HEK293 (cell line): ENCODE measurements around the gene MAP2K6.

Experiments used
- CTCF ChIA-PET: fragments of 350-600 bp; formaldehyde crosslinking; extraction: SDS; loops from one replicate; lab custom pipeline; 2021; ENCODE audit warnings: antibody characterized with exemption; lab: Yijun Ruan, JAX
- POLR2A ChIA-PET: fragments of 300-600 bp; formaldehyde crosslinking; extraction: SDS; loops from one replicate; lab custom pipeline; 2020; ENCODE audit warnings: antibody characterized with exemption, inconsistent platforms; lab: Yijun Ruan, JAX
- H3K27ac ChIP-seq: fragments of 200-500 bp; sonication (Bioruptor generic); 2 replicates; pipeline ENCODE4 v1.5.1; 2014; ENCODE audit warnings: low read depth, low read length, control low read depth, inconsistent platforms; ENCODE audit errors: extremely low read depth
- H3K36me3 ChIP-seq, 2 experiments: fragments of 200-500 bp in 1 of 2; sonication (Bioruptor generic) in 1 of 2; 1 replicate in 1 of 2; 2 replicates in 1 of 2; pipeline ENCODE4 v1.5.1; 2014 to 2017; ENCODE audit warnings: inconsistent platforms in 2 of 2, low read length in 2 of 2; ENCODE audit not compliant: control insufficient read depth in 2 of 2, insufficient read depth in 1 of 2
- H3K4me1 ChIP-seq: fragments of 200-500 bp; sonication (Bioruptor generic); 2 replicates; pipeline ENCODE4 v1.5.1; 2014; ENCODE audit warnings: mild to moderate bottlenecking, low read length, inconsistent platforms; ENCODE audit not compliant: control insufficient read depth, insufficient read depth
- H3K4me3 ChIP-seq: 2 replicates; pipeline ENCODE4 v1.5.1; 2011; ENCODE audit warnings: low read depth, mild to moderate bottlenecking, control low read depth, low read length, moderate library complexity
- H3K9me3 ChIP-seq: fragments of 200-500 bp; sonication (Bioruptor generic); 2 replicates; pipeline ENCODE4 v1.5.1; 2014; ENCODE audit warnings: low read depth, low read length, inconsistent platforms; ENCODE audit not compliant: control insufficient read depth, insufficient read depth
- EGR2 ChIP-seq: fragments of 450-650 bp; formaldehyde crosslinking; IDR thresholded peaks from 2 replicates; pipeline ENCODE4 v1.5.1; 2016; ENCODE audit warnings: low read depth, missing biosample characterization, missing genetic modification characterization
- ZNF132 ChIP-seq: fragments of 450-650 bp; formaldehyde crosslinking; IDR thresholded peaks from 2 replicates; pipeline ENCODE4 v1.5.1; 2017; ENCODE audit warnings: missing biosample characterization, missing genetic modification characterization, borderline replicate concordance
- ZNF146 ChIP-seq: fragments of 450-650 bp; formaldehyde crosslinking; IDR thresholded peaks from 2 replicates; pipeline ENCODE4 v1.5.1; 2016; ENCODE audit warnings: missing biosample characterization, missing genetic modification characterization
- ZNF155 ChIP-seq: fragments of 450-650 bp; formaldehyde crosslinking; IDR thresholded peaks from 2 replicates; pipeline ENCODE4 v1.5.1; 2016; ENCODE audit warnings: missing biosample characterization, missing genetic modification characterization
- ZNF221 ChIP-seq: fragments of 450-650 bp; formaldehyde crosslinking; IDR thresholded peaks from 2 replicates; pipeline ENCODE4 v1.5.1; 2017; ENCODE audit warnings: missing biosample characterization, missing genetic modification characterization, borderline replicate concordance
- ZNF302 ChIP-seq: fragments of 450-650 bp; formaldehyde crosslinking; IDR thresholded peaks from 2 replicates; pipeline ENCODE4 v1.5.1; 2016; ENCODE audit warnings: missing biosample characterization, missing genetic modification characterization, low read depth
- ZNF311 ChIP-seq: fragments of 450-650 bp; formaldehyde crosslinking; IDR thresholded peaks from 2 replicates; pipeline ENCODE4 v1.5.1; 2017; ENCODE audit warnings: missing biosample characterization, missing genetic modification characterization, borderline replicate concordance
- ZNF544 ChIP-seq: fragments of 450-650 bp; formaldehyde crosslinking; IDR thresholded peaks from 2 replicates; pipeline ENCODE4 v1.5.0; 2017; ENCODE audit warnings: missing biosample characterization, missing genetic modification characterization
- ZNF558 ChIP-seq: fragments of 450-650 bp; formaldehyde crosslinking; IDR thresholded peaks from 2 replicates; pipeline ENCODE4 v1.5.1; 2016; ENCODE audit warnings: missing biosample characterization, missing genetic modification characterization
- ZNF596 ChIP-seq: fragments of 450-650 bp; IDR thresholded peaks from 2 replicates; pipeline ENCODE4 v1.5.0; 2018; ENCODE audit warnings: missing biosample characterization, mild to moderate bottlenecking, missing genetic modification characterization, moderate library complexity
- ZNF623 ChIP-seq: fragments of 450-650 bp; formaldehyde crosslinking; IDR thresholded peaks from 2 replicates; pipeline ENCODE4 v1.5.1; 2016; ENCODE audit warnings: missing biosample characterization, missing genetic modification characterization
- ZNF626 ChIP-seq: fragments of 450-650 bp; sonication (Bioruptor Pico); formaldehyde crosslinking; IDR thresholded peaks from 2 replicates; pipeline ENCODE4 v1.5.1; 2018; ENCODE audit warnings: missing biosample characterization, missing genetic modification characterization, inconsistent platforms
- ZNF629 ChIP-seq: fragments of 450-650 bp; formaldehyde crosslinking; IDR thresholded peaks from 2 replicates; pipeline ENCODE4 v1.5.1; 2017; ENCODE audit warnings: missing biosample characterization, missing genetic modification characterization
- ZNF707 ChIP-seq: fragments of 450-650 bp; formaldehyde crosslinking; IDR thresholded peaks from 2 replicates; pipeline ENCODE4 v1.5.1; 2016; ENCODE audit warnings: missing biosample characterization, missing genetic modification characterization
- ZNF791 ChIP-seq: fragments of 450-650 bp; formaldehyde crosslinking; IDR thresholded peaks from 2 replicates; pipeline ENCODE4 v1.5.1; 2016; ENCODE audit warnings: missing biosample characterization, missing genetic modification characterization
- ZNF792 ChIP-seq: fragments of 450-650 bp; formaldehyde crosslinking; IDR thresholded peaks from 2 replicates; pipeline ENCODE4 v1.5.1; 2016; ENCODE audit warnings: missing biosample characterization, missing genetic modification characterization
- ZNF837 ChIP-seq: fragments of 450-650 bp; formaldehyde crosslinking; IDR thresholded peaks from 2 replicates; pipeline ENCODE4 v1.5.1; 2016; ENCODE audit warnings: missing biosample characterization, missing genetic modification characterization
- TF ChIP-seq, protein P1 (sequence below): fragments of 450-650 bp; formaldehyde crosslinking; IDR thresholded peaks from 2 replicates; pipeline ENCODE4 v1.5.1; 2017; ENCODE audit warnings: missing biosample characterization, missing genetic modification characterization
- TF ChIP-seq, protein P2 (sequence below): fragments of 450-650 bp; formaldehyde crosslinking; IDR thresholded peaks from 2 replicates; pipeline ENCODE4 v1.5.1; 2016; ENCODE audit warnings: missing biosample characterization, missing genetic modification characterization
- TF ChIP-seq, protein P3 (sequence below): fragments of 450-650 bp; formaldehyde crosslinking; IDR thresholded peaks from 2 replicates; pipeline ENCODE4 v1.5.1; 2016; ENCODE audit warnings: missing biosample characterization, missing genetic modification characterization, borderline replicate concordance

MAP2K6 gene

DNA sequence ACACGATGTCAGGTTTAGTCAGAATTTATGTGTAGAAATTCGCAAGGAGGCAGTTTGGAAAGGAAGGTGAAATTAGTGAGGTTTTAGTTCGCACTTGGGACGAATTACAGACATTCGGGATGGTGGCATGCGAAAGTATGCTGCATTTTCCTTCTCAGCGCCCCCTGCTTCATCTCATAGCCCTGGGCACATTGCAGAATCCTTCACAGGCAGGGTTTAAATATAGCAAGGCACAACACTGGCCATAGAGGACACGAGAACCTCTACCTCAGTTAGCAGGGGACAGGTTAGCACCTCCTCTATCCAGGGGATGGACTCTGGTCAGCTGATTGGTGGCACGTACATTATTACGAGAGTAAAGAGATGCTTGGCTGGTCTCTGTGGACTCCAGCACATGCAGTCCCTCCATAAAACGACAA, 47.5 kb downstream of the MAP2K6 start:
- Histone ChIP-seq H3K36me3 (no peaks in the 10 kb centered on the region; a peak in 1 of 3 replicates), H3K4me1 (no peaks in the 10 kb centered on the region), H3K9me3 (no peaks in the 10 kb centered on the region), H3K4me3 (no peak overlapping the region), H3K27ac (no peak overlapping the region)
- ChIA-PET CTCF (no interaction called here), POLR2A (no interaction called here)
- TF ChIP-seq ZNF221 (tag by site-specific recombination) (no peak), ZNF146 (tag by site-specific recombination) (no peak), ZNF837 (tag by site-specific recombination) (no peak), ZNF155 (tag by site-specific recombination) (no peak), ZNF132 (tag by site-specific recombination) (no peak), EGR2 (tag by site-specific recombination) (no peak), ZNF626 (tag by site-specific recombination) (no peak), ZNF311 (tag by site-specific recombination) (no peak), ZNF558 (tag by site-specific recombination) (no peak), ZNF623 (tag by site-specific recombination) (no peak), ZNF629 (no peak)
- TF ChIP-seq, protein P1, sequence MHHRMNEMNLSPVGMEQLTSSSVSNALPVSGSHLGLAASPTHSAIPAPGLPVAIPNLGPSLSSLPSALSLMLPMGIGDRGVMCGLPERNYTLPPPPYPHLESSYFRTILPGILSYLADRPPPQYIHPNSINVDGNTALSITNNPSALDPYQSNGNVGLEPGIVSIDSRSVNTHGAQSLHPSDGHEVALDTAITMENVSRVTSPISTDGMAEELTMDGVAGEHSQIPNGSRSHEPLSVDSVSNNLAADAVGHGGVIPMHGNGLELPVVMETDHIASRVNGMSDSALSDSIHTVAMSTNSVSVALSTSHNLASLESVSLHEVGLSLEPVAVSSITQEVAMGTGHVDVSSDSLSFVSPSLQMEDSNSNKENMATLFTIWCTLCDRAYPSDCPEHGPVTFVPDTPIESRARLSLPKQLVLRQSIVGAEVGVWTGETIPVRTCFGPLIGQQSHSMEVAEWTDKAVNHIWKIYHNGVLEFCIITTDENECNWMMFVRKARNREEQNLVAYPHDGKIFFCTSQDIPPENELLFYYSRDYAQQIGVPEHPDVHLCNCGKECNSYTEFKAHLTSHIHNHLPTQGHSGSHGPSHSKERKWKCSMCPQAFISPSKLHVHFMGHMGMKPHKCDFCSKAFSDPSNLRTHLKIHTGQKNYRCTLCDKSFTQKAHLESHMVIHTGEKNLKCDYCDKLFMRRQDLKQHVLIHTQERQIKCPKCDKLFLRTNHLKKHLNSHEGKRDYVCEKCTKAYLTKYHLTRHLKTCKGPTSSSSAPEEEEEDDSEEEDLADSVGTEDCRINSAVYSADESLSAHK (tag by site-specific recombination) = no peak

DNA sequence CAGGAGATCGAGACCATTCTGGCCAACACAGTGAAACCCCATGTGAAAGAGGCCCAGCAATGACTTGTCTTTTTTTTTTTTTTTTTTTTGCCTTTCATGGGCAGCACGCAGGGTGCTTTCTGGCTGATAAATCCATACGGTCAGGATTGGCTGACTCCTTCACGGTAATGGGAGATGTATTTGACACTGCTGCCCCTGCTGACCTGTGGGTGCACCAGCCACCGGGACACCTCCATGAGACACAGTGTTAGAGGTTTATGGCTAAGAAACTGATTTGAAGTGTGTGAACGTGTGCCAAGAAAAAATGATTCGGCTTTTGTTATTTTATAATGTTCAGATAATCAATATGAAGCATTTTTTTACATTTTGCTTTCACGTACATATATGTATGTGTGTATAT, 48.4 kb downstream of the MAP2K6 start:
- no peak overlapping the region for H3K27ac ChIP-seq
- ChIA-PET CTCF (no interaction called here), POLR2A (no interaction called here)
- no peaks in the 10 kb centered on the region for H3K4me1 ChIP-seq
- H3K36me3 ChIP-seq = no peaks in the 10 kb centered on the region; a peak in 1 of 3 replicates
- H3K9me3 ChIP-seq = no peaks in the 10 kb centered on the region
- TF ChIP-seq ZNF792 (tag by site-specific recombination) (no peak), ZNF544 (no peak), EGR2 (tag by site-specific recombination) (no peak), ZNF596 (tag by site-specific recombination) (no peak), ZNF302 (tag by site-specific recombination) (no peak), ZNF707 (tag by site-specific recombination) (no peak), ZNF791 (tag by site-specific recombination) (no peak)
- TF ChIP-seq, protein P2, sequence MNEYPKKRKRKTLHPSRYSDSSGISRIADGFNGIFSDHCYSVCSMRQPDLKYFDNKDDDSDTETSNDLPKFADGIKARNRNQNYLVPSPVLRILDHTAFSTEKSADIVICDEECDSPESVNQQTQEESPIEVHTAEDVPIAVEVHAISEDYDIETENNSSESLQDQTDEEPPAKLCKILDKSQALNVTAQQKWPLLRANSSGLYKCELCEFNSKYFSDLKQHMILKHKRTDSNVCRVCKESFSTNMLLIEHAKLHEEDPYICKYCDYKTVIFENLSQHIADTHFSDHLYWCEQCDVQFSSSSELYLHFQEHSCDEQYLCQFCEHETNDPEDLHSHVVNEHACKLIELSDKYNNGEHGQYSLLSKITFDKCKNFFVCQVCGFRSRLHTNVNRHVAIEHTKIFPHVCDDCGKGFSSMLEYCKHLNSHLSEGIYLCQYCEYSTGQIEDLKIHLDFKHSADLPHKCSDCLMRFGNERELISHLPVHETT (tag by site-specific recombination) = no peak
- TF ChIP-seq, protein P3, sequence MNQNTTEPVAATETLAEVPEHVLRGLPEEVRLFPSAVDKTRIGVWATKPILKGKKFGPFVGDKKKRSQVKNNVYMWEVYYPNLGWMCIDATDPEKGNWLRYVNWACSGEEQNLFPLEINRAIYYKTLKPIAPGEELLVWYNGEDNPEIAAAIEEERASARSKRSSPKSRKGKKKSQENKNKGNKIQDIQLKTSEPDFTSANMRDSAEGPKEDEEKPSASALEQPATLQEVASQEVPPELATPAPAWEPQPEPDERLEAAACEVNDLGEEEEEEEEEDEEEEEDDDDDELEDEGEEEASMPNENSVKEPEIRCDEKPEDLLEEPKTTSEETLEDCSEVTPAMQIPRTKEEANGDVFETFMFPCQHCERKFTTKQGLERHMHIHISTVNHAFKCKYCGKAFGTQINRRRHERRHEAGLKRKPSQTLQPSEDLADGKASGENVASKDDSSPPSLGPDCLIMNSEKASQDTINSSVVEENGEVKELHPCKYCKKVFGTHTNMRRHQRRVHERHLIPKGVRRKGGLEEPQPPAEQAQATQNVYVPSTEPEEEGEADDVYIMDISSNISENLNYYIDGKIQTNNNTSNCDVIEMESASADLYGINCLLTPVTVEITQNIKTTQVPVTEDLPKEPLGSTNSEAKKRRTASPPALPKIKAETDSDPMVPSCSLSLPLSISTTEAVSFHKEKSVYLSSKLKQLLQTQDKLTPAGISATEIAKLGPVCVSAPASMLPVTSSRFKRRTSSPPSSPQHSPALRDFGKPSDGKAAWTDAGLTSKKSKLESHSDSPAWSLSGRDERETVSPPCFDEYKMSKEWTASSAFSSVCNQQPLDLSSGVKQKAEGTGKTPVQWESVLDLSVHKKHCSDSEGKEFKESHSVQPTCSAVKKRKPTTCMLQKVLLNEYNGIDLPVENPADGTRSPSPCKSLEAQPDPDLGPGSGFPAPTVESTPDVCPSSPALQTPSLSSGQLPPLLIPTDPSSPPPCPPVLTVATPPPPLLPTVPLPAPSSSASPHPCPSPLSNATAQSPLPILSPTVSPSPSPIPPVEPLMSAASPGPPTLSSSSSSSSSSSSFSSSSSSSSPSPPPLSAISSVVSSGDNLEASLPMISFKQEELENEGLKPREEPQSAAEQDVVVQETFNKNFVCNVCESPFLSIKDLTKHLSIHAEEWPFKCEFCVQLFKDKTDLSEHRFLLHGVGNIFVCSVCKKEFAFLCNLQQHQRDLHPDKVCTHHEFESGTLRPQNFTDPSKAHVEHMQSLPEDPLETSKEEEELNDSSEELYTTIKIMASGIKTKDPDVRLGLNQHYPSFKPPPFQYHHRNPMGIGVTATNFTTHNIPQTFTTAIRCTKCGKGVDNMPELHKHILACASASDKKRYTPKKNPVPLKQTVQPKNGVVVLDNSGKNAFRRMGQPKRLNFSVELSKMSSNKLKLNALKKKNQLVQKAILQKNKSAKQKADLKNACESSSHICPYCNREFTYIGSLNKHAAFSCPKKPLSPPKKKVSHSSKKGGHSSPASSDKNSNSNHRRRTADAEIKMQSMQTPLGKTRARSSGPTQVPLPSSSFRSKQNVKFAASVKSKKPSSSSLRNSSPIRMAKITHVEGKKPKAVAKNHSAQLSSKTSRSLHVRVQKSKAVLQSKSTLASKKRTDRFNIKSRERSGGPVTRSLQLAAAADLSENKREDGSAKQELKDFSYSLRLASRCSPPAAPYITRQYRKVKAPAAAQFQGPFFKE = no peak
- H3K4me3 ChIP-seq = no peak overlapping the region
